K562 (cell line): ENCODE results near the gene MYO1A. TPM values are rescaled to one million over a fixed set of nuclear protein-coding genes. Genes with fewer than 3 reads are reported as not detected.

Source experiments
- C11orf30 ChIP-seq: fragments of 450-650 bp; IDR thresholded peaks from 2 replicates; pipeline ENCODE4 v1.6.1; 2016; ENCODE audit warnings: low read depth, mild to moderate bottlenecking
- EP400 ChIP-seq: fragments of 450-650 bp; IDR thresholded peaks from 2 replicates; pipeline ENCODE4 v1.6.1; 2017; ENCODE audit warnings: antibody characterized with exemption, mild to moderate bottlenecking, moderate library complexity
- ETV5 ChIP-seq: sonication (generic); formaldehyde crosslinking; IDR thresholded peaks from 2 replicates; pipeline ENCODE4 v1.4.0; 2020; ENCODE audit warnings: low read depth, mild to moderate bottlenecking, missing genetic modification reagents
- HMGN3 ChIP-seq: IDR thresholded peaks from 2 replicates; pipeline ENCODE4 v1.6.1; 2011; ENCODE audit warnings: borderline replicate concordance, low read depth, mild to moderate bottlenecking, mixed read lengths, low read length; ENCODE audit not compliant: insufficient read length; ENCODE audit errors: extremely low read depth
- MEIS2 ChIP-seq: fragments of 450-650 bp; IDR thresholded peaks from 2 replicates; pipeline ENCODE4 v1.6.1; 2014; ENCODE audit warnings: mild to moderate bottlenecking; ENCODE audit not compliant: partially characterized antibody
- MXI1 ChIP-seq: IDR thresholded peaks from 2 replicates; pipeline ENCODE4 v1.6.1; 2011; ENCODE audit warnings: low read depth, mild to moderate bottlenecking, improper control_type of control experiment, low read length
- MYC ChIP-seq, 2 experiments: fragments of 250-450 bp in 1 of 2; sonication (Bioruptor Pico) in 1 of 2; IDR thresholded peaks; 2 replicates each; pipeline versions ENCODE4 v1.5.1 to v1.6.1; 2012 to 2021; ENCODE audit warnings: low read depth in 2 of 2, borderline replicate concordance in 1 of 2, improper control_type of control experiment in 1 of 2, low read length in 1 of 2, mild to moderate bottlenecking in 1 of 2, moderate library complexity in 1 of 2
- NR2C2 ChIP-seq, 2 experiments: fragments of 200-800 bp in 1 of 2; sonication (Bioruptor generic) in 1 of 2; sonication (generic) in 1 of 2; formaldehyde crosslinking in 1 of 2; IDR thresholded peaks; 2 replicates each; pipeline versions ENCODE4 v1.6.1 to v1.8.0; 2016 to 2022; ENCODE audit warnings: mild to moderate bottlenecking in 1 of 2, missing compliant biosample characterization in 1 of 2, missing genetic modification characterization in 1 of 2, missing genetic modification reagents in 1 of 2
- RCOR1 ChIP-seq, 2 experiments: IDR thresholded peaks; 2 replicates each; pipeline ENCODE4 v1.6.1; 2012; ENCODE audit warnings: low read depth in 2 of 2, low read length in 2 of 2, borderline replicate concordance in 1 of 2, improper control_type of control experiment in 1 of 2
- ZFX ChIP-seq: sonication (generic); formaldehyde crosslinking; IDR thresholded peaks from 2 replicates; pipeline ENCODE4 v1.8.0; 2022; ENCODE audit warnings: mild to moderate bottlenecking, missing genetic modification reagents, moderate library complexity
- ZNF282 ChIP-seq: sonication (generic); formaldehyde crosslinking; IDR thresholded peaks from 2 replicates; pipeline ENCODE4 v1.8.1; 2023; ENCODE audit warnings: missing genetic modification reagents
- ZNF507 ChIP-seq: conservative IDR thresholded peaks from 2 replicates; pipeline ENCODE4 v1.6.1; 2017; ENCODE audit warnings: missing genetic modification characterization, missing compliant biosample characterization
- polyA plus RNA-seq, 8 experiments: library from polyadenylated mRNA; depleted of rRNA in 4 of 8; stranded (reverse) in 5 of 8; unstranded in 3 of 8; fragments of >200 nt; fragmentation: Nextera tagmentation in 2 of 8; fragmentation: Illumina TruSeq in 1 of 8; extraction: Ambion mirVana in 2 of 8; extraction: Trizol in 1 of 8; gene quantifications; 2 replicates each; pipeline versions ENCODE4 v1.2.1 to v1.2.3, GENCODE V29; 2011 to 2014; ENCODE audit warnings: inconsistent platforms in 1 of 8, missing spikeins in 1 of 8
- total RNA-seq, 7 experiments: library from RNA; depleted of rRNA in 6 of 7; stranded (reverse); fragments of >200 nt in 6 of 7; fragmentation: Illumina TruSeq in 2 of 7; extraction: Trizol in 2 of 7; gene quantifications; 2 replicates each; pipeline versions ENCODE4 v1.2.1 to v1.2.3, GENCODE V29; 2011 to 2021; ENCODE audit warnings: low replicate concordance in 1 of 7
- TF ChIP-seq, protein P1 (sequence below): fragments of 450-650 bp; IDR thresholded peaks from 2 replicates; pipeline ENCODE4 v1.7.1; 2018; ENCODE audit warnings: mild to moderate bottlenecking, low read depth; ENCODE audit not compliant: partially characterized antibody
- TF ChIP-seq, protein P2 (sequence below): IDR thresholded peaks from 3 replicates; pipeline ENCODE4 v1.6.1; 2011; ENCODE audit warnings: borderline replicate concordance, mild to moderate bottlenecking, moderate library complexity; ENCODE audit not compliant: insufficient read length; ENCODE audit errors: extremely low read depth
- TF ChIP-seq, protein P3 (sequence below): conservative IDR thresholded peaks from 2 replicates; pipeline ENCODE4 v1.6.1; 2011; ENCODE audit warnings: low read depth, mild to moderate bottlenecking, low read length; ENCODE audit not compliant: control insufficient read depth
- TF ChIP-seq, protein P4 (sequence below): sonication (generic); formaldehyde crosslinking; IDR thresholded peaks from 2 replicates; pipeline ENCODE4 v1.5.0; 2020; ENCODE audit warnings: missing genetic modification reagents

The MYO1A gene
- total and polyA plus RNA-seq, 9 of the 15 experiments (the other 6 are each of a cell fraction or from before 2014, with no cell fraction given): 0.03 to 0.29 (median 0.14) TPM; not detected in 2

DNA sequence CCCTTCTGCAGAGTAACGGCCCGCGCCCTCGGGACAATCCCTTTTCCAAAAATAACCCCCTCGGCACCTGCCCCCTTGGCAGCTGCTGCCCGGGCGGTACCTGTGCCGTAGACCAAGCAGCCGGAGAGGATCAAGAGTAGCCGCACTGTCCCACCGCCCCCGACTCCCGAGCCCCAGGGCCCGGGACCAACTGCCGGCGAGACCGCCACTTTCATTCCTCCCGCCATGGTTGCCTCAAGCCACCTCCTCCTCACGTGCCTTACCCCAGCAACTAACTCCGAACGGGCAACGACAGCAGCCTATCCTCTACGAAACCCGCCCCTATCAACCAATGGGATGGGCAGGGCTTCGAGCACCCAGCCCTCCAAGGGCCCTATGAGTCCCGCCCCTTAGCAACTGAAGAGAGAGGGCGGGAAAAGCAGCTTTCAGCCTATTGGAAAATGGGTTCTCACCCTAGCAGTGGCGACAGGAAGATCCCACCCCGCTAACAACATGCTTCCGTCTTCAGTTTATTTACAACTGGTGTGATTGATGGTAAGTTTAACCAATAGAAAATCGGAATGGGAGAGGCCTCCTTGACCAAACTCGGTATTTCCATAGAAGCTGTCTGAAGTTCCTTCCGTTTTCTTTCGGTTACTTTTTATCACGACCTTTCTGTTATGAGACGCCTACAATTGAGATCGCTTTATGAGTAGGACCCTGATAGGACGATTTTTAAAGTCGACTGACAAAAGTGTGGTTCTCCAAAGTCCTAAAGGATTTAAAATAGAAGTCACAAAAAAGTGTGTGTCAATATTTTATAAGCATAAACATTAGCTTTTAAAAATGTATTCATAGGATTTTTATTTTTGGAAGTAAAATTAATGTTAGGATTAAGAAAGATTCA is 28.8 kb upstream of the MYO1A start, which contains the start of gene NEMP1 (continued):
- TF ChIP-seq, protein P1, sequence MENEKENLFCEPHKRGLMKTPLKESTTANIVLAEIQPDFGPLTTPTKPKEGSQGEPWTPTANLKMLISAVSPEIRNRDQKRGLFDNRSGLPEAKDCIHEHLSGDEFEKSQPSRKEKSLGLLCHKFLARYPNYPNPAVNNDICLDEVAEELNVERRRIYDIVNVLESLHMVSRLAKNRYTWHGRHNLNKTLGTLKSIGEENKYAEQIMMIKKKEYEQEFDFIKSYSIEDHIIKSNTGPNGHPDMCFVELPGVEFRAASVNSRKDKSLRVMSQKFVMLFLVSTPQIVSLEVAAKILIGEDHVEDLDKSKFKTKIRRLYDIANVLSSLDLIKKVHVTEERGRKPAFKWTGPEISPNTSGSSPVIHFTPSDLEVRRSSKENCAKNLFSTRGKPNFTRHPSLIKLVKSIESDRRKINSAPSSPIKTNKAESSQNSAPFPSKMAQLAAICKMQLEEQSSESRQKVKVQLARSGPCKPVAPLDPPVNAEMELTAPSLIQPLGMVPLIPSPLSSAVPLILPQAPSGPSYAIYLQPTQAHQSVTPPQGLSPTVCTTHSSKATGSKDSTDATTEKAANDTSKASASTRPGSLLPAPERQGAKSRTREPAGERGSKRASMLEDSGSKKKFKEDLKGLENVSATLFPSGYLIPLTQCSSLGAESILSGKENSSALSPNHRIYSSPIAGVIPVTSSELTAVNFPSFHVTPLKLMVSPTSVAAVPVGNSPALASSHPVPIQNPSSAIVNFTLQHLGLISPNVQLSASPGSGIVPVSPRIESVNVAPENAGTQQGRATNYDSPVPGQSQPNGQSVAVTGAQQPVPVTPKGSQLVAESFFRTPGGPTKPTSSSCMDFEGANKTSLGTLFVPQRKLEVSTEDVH: peak; percentile 95
- no peak for TF ChIP-seq NR2C2 (CRISPR knock-in tag; IDR thresholded peaks at IDR 0.05)
- peak; percentile 54; the same call in 1 of the 2 replicates for TF ChIP-seq NR2C2 (tag; IDR thresholded peaks at IDR 0.05)
- no peak for TF ChIP-seq ZNF507 (tag)
- TF ChIP-seq, protein P2, sequence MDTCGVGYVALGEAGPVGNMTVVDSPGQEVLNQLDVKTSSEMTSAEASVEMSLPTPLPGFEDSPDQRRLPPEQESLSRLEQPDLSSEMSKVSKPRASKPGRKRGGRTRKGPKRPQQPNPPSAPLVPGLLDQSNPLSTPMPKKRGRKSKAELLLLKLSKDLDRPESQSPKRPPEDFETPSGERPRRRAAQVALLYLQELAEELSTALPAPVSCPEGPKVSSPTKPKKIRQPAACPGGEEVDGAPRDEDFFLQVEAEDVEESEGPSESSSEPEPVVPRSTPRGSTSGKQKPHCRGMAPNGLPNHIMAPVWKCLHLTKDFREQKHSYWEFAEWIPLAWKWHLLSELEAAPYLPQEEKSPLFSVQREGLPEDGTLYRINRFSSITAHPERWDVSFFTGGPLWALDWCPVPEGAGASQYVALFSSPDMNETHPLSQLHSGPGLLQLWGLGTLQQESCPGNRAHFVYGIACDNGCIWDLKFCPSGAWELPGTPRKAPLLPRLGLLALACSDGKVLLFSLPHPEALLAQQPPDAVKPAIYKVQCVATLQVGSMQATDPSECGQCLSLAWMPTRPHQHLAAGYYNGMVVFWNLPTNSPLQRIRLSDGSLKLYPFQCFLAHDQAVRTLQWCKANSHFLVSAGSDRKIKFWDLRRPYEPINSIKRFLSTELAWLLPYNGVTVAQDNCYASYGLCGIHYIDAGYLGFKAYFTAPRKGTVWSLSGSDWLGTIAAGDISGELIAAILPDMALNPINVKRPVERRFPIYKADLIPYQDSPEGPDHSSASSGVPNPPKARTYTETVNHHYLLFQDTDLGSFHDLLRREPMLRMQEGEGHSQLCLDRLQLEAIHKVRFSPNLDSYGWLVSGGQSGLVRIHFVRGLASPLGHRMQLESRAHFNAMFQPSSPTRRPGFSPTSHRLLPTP: no peak
- TF ChIP-seq ETV5: no peak
- peak; percentile 89 for TF ChIP-seq EP400
- TF ChIP-seq HMGN3: peak; percentile 58
- TF ChIP-seq C11orf30: no peak
- TF ChIP-seq, protein P3, sequence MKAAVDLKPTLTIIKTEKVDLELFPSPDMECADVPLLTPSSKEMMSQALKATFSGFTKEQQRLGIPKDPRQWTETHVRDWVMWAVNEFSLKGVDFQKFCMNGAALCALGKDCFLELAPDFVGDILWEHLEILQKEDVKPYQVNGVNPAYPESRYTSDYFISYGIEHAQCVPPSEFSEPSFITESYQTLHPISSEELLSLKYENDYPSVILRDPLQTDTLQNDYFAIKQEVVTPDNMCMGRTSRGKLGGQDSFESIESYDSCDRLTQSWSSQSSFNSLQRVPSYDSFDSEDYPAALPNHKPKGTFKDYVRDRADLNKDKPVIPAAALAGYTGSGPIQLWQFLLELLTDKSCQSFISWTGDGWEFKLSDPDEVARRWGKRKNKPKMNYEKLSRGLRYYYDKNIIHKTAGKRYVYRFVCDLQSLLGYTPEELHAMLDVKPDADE: no peak; the same call in 1 of the 2 replicates
- no peak for TF ChIP-seq ZNF282 (CRISPR knock-in tag)
- TF ChIP-seq MYC (IDR thresholded peaks at IDR 0.05; ENCODE audit: low read depth, low read length): peak; percentile 72; the same call in 1 of the 2 replicates
- TF ChIP-seq MYC (CRISPR knock-in tag; IDR thresholded peaks at IDR 0.05; ENCODE audit: borderline replicate concordance, low read depth): no peak
- peak; percentile 77; the same call in 1 of the 2 replicates for TF ChIP-seq ZFX (CRISPR knock-in tag)
- TF ChIP-seq, protein P4, sequence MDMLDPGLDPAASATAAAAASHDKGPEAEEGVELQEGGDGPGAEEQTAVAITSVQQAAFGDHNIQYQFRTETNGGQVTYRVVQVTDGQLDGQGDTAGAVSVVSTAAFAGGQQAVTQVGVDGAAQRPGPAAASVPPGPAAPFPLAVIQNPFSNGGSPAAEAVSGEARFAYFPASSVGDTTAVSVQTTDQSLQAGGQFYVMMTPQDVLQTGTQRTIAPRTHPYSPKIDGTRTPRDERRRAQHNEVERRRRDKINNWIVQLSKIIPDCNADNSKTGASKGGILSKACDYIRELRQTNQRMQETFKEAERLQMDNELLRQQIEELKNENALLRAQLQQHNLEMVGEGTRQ (CRISPR knock-in tag): peak; percentile 92
- TF ChIP-seq MEIS2: peak; percentile 89
- TF ChIP-seq MXI1: peak; percentile 84
- 0 out of 4 replicates have a peak, but pooled peaks of 1 of the 2 experiments have one; percentile 21 for TF ChIP-seq RCOR1 (IDR thresholded peaks at IDR 0.05; ENCODE audit: borderline replicate concordance in 1 of 2, low read depth in 2 of 2, low read length in 2 of 2)
